Measurements from ENCODE around the gene APLP2. TPM values are rescaled to one million over a fixed set of nuclear protein-coding genes. Genes with fewer than 3 reads are reported as not detected.
"Not testable (repeated sequence)": the region's sequence is repeated elsewhere in the genome, so short reads cannot be mapped to it uniquely, and the experiment has no call there.

Gene APLP2
- 120 TPM for polyA plus RNA-seq (2013, experiment 1 of 2)
- polyA plus RNA-seq (2013, experiment 2 of 2): 123 TPM

DNA sequence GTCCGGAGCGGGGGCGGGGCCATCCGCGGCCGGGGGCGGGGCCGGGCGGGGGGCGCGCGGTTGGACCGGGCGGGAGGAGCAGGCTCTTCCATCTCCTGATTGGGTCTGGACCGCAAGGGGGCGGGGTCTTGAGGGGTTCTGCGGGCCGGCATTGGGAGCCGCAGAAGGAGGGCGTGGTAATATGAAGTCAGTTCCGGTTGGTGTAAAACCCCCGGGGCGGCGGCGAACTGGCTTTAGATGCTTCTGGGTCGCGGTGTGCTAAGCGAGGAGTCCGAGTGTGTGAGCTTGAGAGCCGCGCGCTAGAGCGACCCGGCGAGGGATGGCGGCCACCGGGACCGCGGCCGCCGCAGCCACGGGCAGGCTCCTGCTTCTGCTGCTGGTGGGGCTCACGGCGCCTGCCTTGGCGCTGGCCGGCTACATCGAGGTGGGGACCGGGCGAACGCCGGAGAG lies at the start of gene APLP2:
APLP2 (plus strand) TSS at position 236 of the 450 bp plus-strand sequence; CDS start at position 320, 84 bp downstream.
- H3K4me1 ChIP-seq (ENCODE audit: control insufficient read depth, insufficient read depth, low read depth, low read length): peaks cover 11% of the 10 kb centered on the region
- H3K79me1 ChIP-seq (replicated peaks; ENCODE audit: low read length, poor library complexity, severe bottlenecking): no peaks in the 10 kb centered on the region
- no peaks in the 10 kb centered on the region for H3K27me3 ChIP-seq (ENCODE audit: control insufficient read depth in 1 of 2, insufficient read depth in 1 of 2, low read length in 2 of 2)
- H3K4me3 ChIP-seq (ENCODE audit: insufficient read depth in 1 of 2, low read depth in 1 of 2, low read length in 2 of 2): peak within 1 kb of the TSS; percentile 82 to 97
- WGBS: 2% methylated on average over 25 of the region's 51 CpGs
- H3K9ac ChIP-seq (ENCODE audit: low read length): peak within 1 kb of the TSS; percentile 90
- H2BK12ac ChIP-seq (ENCODE audit: low read length in 2 of 2): peak within 1 kb of the TSS in 1 of 2 experiments; percentile 90
- peak within 1 kb of the TSS; percentile 83 for H3K27ac ChIP-seq (ENCODE audit: low read length, poor library complexity, severe bottlenecking)
- H3K14ac ChIP-seq (ENCODE audit: low read length in 2 of 2): peak within 1 kb of the TSS in 1 of 2 experiments; percentile 95
- no peaks in the 10 kb centered on the region for H3K9me3 ChIP-seq (ENCODE audit: control insufficient read depth, low read length)
- peak within 1 kb of the TSS; percentile 34 to 97 for H3K23ac ChIP-seq (ENCODE audit: low read length in 2 of 2)
- peak within 1 kb of the TSS; percentile 17 to 79 for H3K4ac ChIP-seq (ENCODE audit: low read depth in 1 of 2, low read length in 2 of 2)
- peak within 1 kb of the TSS; percentile 34 for H2BK120ac ChIP-seq (ENCODE audit: low read depth, low read length)
- H3K18ac ChIP-seq (ENCODE audit: low read depth in 1 of 2, low read length in 2 of 2): peak within 1 kb of the TSS; percentile 80 to 89
- no peaks in the 10 kb centered on the region for H3K36me3 ChIP-seq (ENCODE audit: control insufficient read depth in 1 of 2, insufficient read depth in 2 of 2, low read depth in 1 of 2, low read length in 2 of 2)
- peak within 1 kb of the TSS; percentile 81 for H4K8ac ChIP-seq (ENCODE audit: low read length)
- H2AFZ ChIP-seq (ENCODE audit: low read depth, low read length): peak within 1 kb of the TSS; percentile 91
- H2BK5ac ChIP-seq (ENCODE audit: low read depth, low read length, poor library complexity, severe bottlenecking): peak within 1 kb of the TSS; percentile 95
- peak within 1 kb of the TSS; percentile 90 for H2BK15ac ChIP-seq (ENCODE audit: low read depth, poor library complexity, severe bottlenecking)
- H2AK5ac ChIP-seq (ENCODE audit: low read length, severe bottlenecking): no peak within 1 kb of the TSS
- peak within 1 kb of the TSS; percentile 68 for H4K91ac ChIP-seq (ENCODE audit: low read length)
- peak within 1 kb of the TSS; percentile 97 for H3K4me2 ChIP-seq (ENCODE audit: low read length, poor library complexity, severe bottlenecking)
- DNase-seq: peak; percentile 98

DNA sequence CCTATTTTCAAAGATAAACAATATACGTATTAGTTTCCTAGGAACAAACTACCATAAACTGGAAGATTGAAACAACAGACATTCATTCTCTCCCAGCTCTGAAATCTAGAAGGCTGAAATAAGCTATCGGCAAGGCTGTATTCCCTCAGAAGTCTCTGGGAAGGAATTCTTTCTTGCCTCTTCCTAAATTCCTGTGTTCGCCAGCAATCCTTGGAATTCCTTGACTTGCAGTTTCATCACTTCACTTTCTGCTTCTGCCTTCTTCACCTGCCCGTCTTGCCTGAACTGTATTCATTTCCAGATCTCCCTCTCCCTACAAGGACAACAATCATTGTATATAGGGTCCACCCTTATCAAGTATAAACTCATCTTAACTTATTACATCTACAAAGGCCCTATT lies 49.4 kb upstream of the APLP2 start:
- Histone ChIP-seq H3K27ac (ENCODE audit: low read length, poor library complexity, severe bottlenecking) (peak overlapping the region; percentile 46), H2BK5ac (ENCODE audit: low read depth, low read length, poor library complexity, severe bottlenecking) (no peak overlapping the region), H2AK5ac (ENCODE audit: low read length, severe bottlenecking) (no peak overlapping the region), H4K91ac (ENCODE audit: low read length) (no peak overlapping the region), H3K4me3 (ENCODE audit: insufficient read depth in 1 of 2, low read depth in 1 of 2, low read length in 2 of 2) (no peak overlapping the region), H3K4me2 (ENCODE audit: low read length, poor library complexity, severe bottlenecking) (no peak overlapping the region), H3K18ac (ENCODE audit: low read depth in 1 of 2, low read length in 2 of 2) (no peak overlapping the region), H4K8ac (ENCODE audit: low read length) (no peak overlapping the region), H3K14ac (ENCODE audit: low read length in 2 of 2) (no peak overlapping the region), H2BK120ac (ENCODE audit: low read depth, low read length) (no peak overlapping the region), H2BK15ac (ENCODE audit: low read depth, poor library complexity, severe bottlenecking) (no peak overlapping the region), H3K23ac (ENCODE audit: low read length in 2 of 2) (no peak overlapping the region), H3K4ac (ENCODE audit: low read depth in 1 of 2, low read length in 2 of 2) (no peak overlapping the region), H3K36me3 (ENCODE audit: control insufficient read depth in 1 of 2, insufficient read depth in 2 of 2, low read depth in 1 of 2, low read length in 2 of 2) (no peaks in the 10 kb centered on the region), H3K9ac (ENCODE audit: low read length) (no peak overlapping the region), H3K4me1 (ENCODE audit: control insufficient read depth, insufficient read depth, low read depth, low read length) (peaks cover 10% of the 10 kb centered on the region), H2BK12ac (ENCODE audit: low read length in 2 of 2) (no peak overlapping the region), H3K27me3 (ENCODE audit: control insufficient read depth in 1 of 2, insufficient read depth in 1 of 2, low read length in 2 of 2) (no peaks in the 10 kb centered on the region), H2AFZ (ENCODE audit: low read depth, low read length) (no peak overlapping the region), H3K9me3 (ENCODE audit: control insufficient read depth, low read length) (no peaks in the 10 kb centered on the region), H3K79me1 (replicated peaks; ENCODE audit: low read length, poor library complexity, severe bottlenecking) (no peaks in the 10 kb centered on the region)
- no peak for DNase-seq
- WGBS: 41% methylated on average over 4 of the region's 4 CpGs

DNA sequence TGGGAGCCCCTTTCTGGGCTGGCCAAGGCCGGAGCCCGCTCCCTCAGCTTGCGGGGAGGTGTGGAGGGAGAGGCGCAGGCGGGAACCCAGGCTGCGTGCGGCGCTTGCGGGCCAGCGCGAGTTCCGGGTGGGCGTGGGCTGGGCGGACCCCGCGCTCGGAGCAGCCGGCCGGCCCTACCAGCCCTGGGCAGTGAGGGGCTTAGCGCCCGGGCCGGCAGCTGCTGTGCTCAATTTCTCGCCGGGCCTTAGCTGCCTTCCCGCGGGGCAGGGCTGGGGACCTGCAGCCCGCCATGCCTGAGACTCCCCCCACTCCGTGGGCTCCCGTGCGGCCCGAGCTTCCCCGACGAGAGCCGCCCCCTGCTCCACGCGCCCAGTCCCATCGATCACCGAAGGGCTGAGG lies 48.1 kb upstream of the APLP2 start:
- not testable (repeated sequence) for H3K27me3 ChIP-seq (ENCODE audit: control insufficient read depth in 1 of 2, insufficient read depth in 1 of 2, low read length in 2 of 2); H3K14ac ChIP-seq (ENCODE audit: low read length in 2 of 2); H3K4me2 ChIP-seq (ENCODE audit: low read length, poor library complexity, severe bottlenecking); H3K23ac ChIP-seq (ENCODE audit: low read length in 2 of 2); H2AFZ ChIP-seq (ENCODE audit: low read depth, low read length); H2BK5ac ChIP-seq (ENCODE audit: low read depth, low read length, poor library complexity, severe bottlenecking); H3K27ac ChIP-seq (ENCODE audit: low read length, poor library complexity, severe bottlenecking); H2BK12ac ChIP-seq (ENCODE audit: low read length in 2 of 2); H3K36me3 ChIP-seq (ENCODE audit: control insufficient read depth in 1 of 2, insufficient read depth in 2 of 2, low read depth in 1 of 2, low read length in 2 of 2); DNase-seq; H4K8ac ChIP-seq (ENCODE audit: low read length); H3K9me3 ChIP-seq (ENCODE audit: control insufficient read depth, low read length); H4K91ac ChIP-seq (ENCODE audit: low read length); H3K4me3 ChIP-seq (ENCODE audit: insufficient read depth in 1 of 2, low read depth in 1 of 2, low read length in 2 of 2); H2BK120ac ChIP-seq (ENCODE audit: low read depth, low read length); H2BK15ac ChIP-seq (ENCODE audit: low read depth, poor library complexity, severe bottlenecking); H3K79me1 ChIP-seq (replicated peaks; ENCODE audit: low read length, poor library complexity, severe bottlenecking); H3K4ac ChIP-seq (ENCODE audit: low read depth in 1 of 2, low read length in 2 of 2); H3K9ac ChIP-seq (ENCODE audit: low read length)
- peak overlapping the region; percentile 93 for H2AK5ac ChIP-seq (ENCODE audit: low read length, severe bottlenecking)
- peaks cover 10% of the 10 kb centered on the region for H3K4me1 ChIP-seq (ENCODE audit: control insufficient read depth, insufficient read depth, low read depth, low read length)
- 99% methylated on average over 37 of the region's 38 CpGs for WGBS
- H3K18ac ChIP-seq (ENCODE audit: low read depth in 1 of 2, low read length in 2 of 2): peak overlapping the region in 1 of 2 experiments; percentile 21

DNA sequence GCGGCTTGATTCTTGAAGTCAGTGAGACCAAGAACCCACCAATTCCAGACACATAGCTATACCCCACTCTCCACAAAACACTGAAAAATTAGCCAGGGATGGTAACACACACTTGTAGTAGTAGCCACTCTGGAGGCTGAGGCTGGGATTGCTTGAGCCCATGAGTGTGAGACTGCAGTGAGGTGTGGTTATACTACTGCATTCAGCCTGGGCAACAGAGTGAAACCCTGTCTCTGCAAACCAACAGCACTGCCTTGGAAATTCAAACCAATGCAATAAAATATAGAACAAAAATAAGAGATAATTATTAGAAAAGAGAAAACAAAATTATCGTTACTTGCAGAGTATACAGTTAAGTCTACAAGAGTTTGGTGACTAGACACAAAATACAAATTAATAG lies 46.9 kb upstream of the APLP2 start:
- no peak overlapping the region for H3K23ac ChIP-seq (ENCODE audit: low read length in 2 of 2)
- no peak for DNase-seq
- no peak overlapping the region for H3K4me2 ChIP-seq (ENCODE audit: low read length, poor library complexity, severe bottlenecking)
- no peak overlapping the region for H4K8ac ChIP-seq (ENCODE audit: low read length)
- no peak overlapping the region for H3K18ac ChIP-seq (ENCODE audit: low read depth in 1 of 2, low read length in 2 of 2)
- H3K27ac ChIP-seq (ENCODE audit: low read length, poor library complexity, severe bottlenecking): peak overlapping the region; percentile 33
- peaks cover 10% of the 10 kb centered on the region for H3K4me1 ChIP-seq (ENCODE audit: control insufficient read depth, insufficient read depth, low read depth, low read length)
- H2BK120ac ChIP-seq (ENCODE audit: low read depth, low read length): no peak overlapping the region
- no peaks in the 10 kb centered on the region for H3K9me3 ChIP-seq (ENCODE audit: control insufficient read depth, low read length)
- H3K79me1 ChIP-seq (replicated peaks; ENCODE audit: low read length, poor library complexity, severe bottlenecking): no peaks in the 10 kb centered on the region
- H3K36me3 ChIP-seq (ENCODE audit: control insufficient read depth in 1 of 2, insufficient read depth in 2 of 2, low read depth in 1 of 2, low read length in 2 of 2): no peaks in the 10 kb centered on the region
- no peak overlapping the region for H3K4ac ChIP-seq (ENCODE audit: low read depth in 1 of 2, low read length in 2 of 2)
- H2BK5ac ChIP-seq (ENCODE audit: low read depth, low read length, poor library complexity, severe bottlenecking): peak overlapping the region; percentile 26
- 89% methylated on average over 1 of the region's 2 CpGs for WGBS
- no peak overlapping the region for H2AFZ ChIP-seq (ENCODE audit: low read depth, low read length)
- no peak overlapping the region for H2BK12ac ChIP-seq (ENCODE audit: low read length in 2 of 2)
- H3K14ac ChIP-seq (ENCODE audit: low read length in 2 of 2): no peak overlapping the region
- no peaks in the 10 kb centered on the region for H3K27me3 ChIP-seq (ENCODE audit: control insufficient read depth in 1 of 2, insufficient read depth in 1 of 2, low read length in 2 of 2)
- no peak overlapping the region for H3K4me3 ChIP-seq (ENCODE audit: insufficient read depth in 1 of 2, low read depth in 1 of 2, low read length in 2 of 2)
- H2BK15ac ChIP-seq (ENCODE audit: low read depth, poor library complexity, severe bottlenecking): no peak overlapping the region
- no peak overlapping the region for H4K91ac ChIP-seq (ENCODE audit: low read length)
- peak overlapping the region; percentile 54 for H2AK5ac ChIP-seq (ENCODE audit: low read length, severe bottlenecking)
- H3K9ac ChIP-seq (ENCODE audit: low read length): no peak overlapping the region
